Kidney (tissue), 14 donors: ENCODE results near the gene TTC27. TPM values are rescaled to one million over a fixed set of nuclear protein-coding genes. Genes with fewer than 3 reads are reported as not detected.

Source experiments
- DNase-seq, 5 donors: peaks; one replicate each; pipeline ENCODE4 v3.0.0-alpha.2; 2013 to 2020
- FAIRE-seq: peaks from 2 replicates; lab custom pipeline; 2012; peaks lifted over from hg19 to GRCh38; lab: Jason Lieb, UNC
- H3K27ac ChIP-seq, 2 donors: one replicate each; pipeline ENCODE4 v1.7.0; 2013; ENCODE audit warnings: low read depth in 2 of 2, low read length in 2 of 2, inconsistent platforms in 1 of 2
- H3K27me3 ChIP-seq: one replicate; pipeline ENCODE4 v1.7.1; 2013; ENCODE audit warnings: low read length, inconsistent platforms; ENCODE audit not compliant: control insufficient read depth, insufficient read depth
- H3K36me3 ChIP-seq, 3 donors: one replicate each; pipeline versions ENCODE4 v1.7.0 to v1.7.1; 2013; ENCODE audit warnings: low read length in 3 of 3, control low read depth in 1 of 3, inconsistent platforms in 1 of 3; ENCODE audit not compliant: insufficient read depth in 3 of 3, control insufficient read depth in 2 of 3
- H3K4me1 ChIP-seq, 3 donors: one replicate each; pipeline versions ENCODE4 v1.7.0 to v1.7.1; 2013; ENCODE audit warnings: low read length in 3 of 3, inconsistent platforms in 1 of 3, low read depth in 1 of 3; ENCODE audit not compliant: control insufficient read depth in 2 of 3, insufficient read depth in 2 of 3
- H3K4me3 ChIP-seq, 3 donors: one replicate each; pipeline versions ENCODE4 v1.7.0 to v1.8.1; 2013; ENCODE audit warnings: low read length in 3 of 3, control low read depth in 1 of 3, inconsistent platforms in 1 of 3
- H3K9ac ChIP-seq, 3 donors: one replicate each; pipeline versions ENCODE4 v1.7.0 to v1.7.1; 2013; ENCODE audit warnings: low read length in 3 of 3, control low read depth in 1 of 3, inconsistent platforms in 1 of 3
- H3K9me3 ChIP-seq, 3 donors: one replicate each; pipeline versions ENCODE4 v1.7.0 to v1.7.1; 2013; ENCODE audit warnings: low read length in 3 of 3, control low read depth in 1 of 3, inconsistent platforms in 1 of 3; ENCODE audit not compliant: control insufficient read depth in 2 of 3, insufficient read depth in 1 of 3
- CTCF ChIP-seq: IDR thresholded peaks from 3 replicates; pipeline ENCODE4 v1.5.1; 2012; ENCODE audit warnings: mild to moderate bottlenecking, moderate library complexity, borderline replicate concordance; ENCODE audit not compliant: insufficient read depth; ENCODE audit errors: extremely low read depth
- intact Hi-C: fragments of 100-400 bp; cut with DNase I; formaldehyde crosslinking; loops from one replicate; pipeline ENCODE4 v1.11.1; 2022
- polyA plus RNA-seq: library from polyadenylated mRNA; stranded (reverse); fragments of 350-450 nt; fragmentation: Illumina TruSeq; extraction: RNeasy Lipid Tissue Mini Kit (QIAGEN cat#74804); gene quantifications from one replicate; pipeline ENCODE4 v1.2.3, GENCODE V29; 2014; ENCODE audit warnings: low read depth, low replicate concordance; ENCODE audit not compliant: insufficient read depth
- total RNA-seq: library from RNA; stranded (reverse); fragmentation: NEBNext Ultra II Directional; extraction: Animal tissue kit (Norgen Biotek cat#: 25700); gene quantifications from one replicate; pipeline ENCODE4 v1.2.1, GENCODE V29; 2021
- donor health status: control.
- donor health status: control.
- donor health status: control.
- donor health status: control.
- donor health status: control.
- donor health status: DM: yes; HTN: yes; CAD: no.
- donor health status: Normal renal cell carcinoma (clear cell type).

Gene TTC27
- total and polyA plus RNA-seq, 2 donors from 2014 or later: 8.0 to 19.7 TPM

DNA sequence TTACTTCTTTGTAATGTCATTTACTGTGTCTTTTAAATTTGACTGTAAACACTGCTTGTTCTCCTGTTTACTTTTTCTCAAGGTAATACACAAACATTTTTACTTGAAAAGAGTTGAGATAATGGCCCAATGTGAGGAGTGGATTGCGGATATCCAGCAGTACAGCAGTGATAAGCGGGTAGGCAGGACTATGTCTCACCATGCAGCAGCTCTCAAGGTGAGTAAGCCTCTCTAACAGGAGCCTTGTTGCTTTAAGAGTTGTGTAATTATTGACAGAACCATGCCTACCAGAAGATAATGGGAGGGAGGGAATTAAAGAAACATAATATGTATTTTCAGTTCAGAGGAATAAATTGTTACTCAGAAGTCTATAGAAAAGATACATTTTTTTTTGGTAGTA lies 16.5 kb upstream of the TTC27 start:
- intact Hi-C loops: no loop called here
- H3K9me3 ChIP-seq: no peaks in the 10 kb centered on the region
- H3K4me3 ChIP-seq: no peak overlapping the region
- TF ChIP-seq CTCF: no peak
- FAIRE-seq (no peak), DNase-seq (no peak)
- no peak overlapping the region for H3K9ac ChIP-seq
- H3K36me3 ChIP-seq: peaks cover 0 to 29% (median 5%) of the 10 kb centered on the region in 3 donors
- H3K4me1 ChIP-seq: no peaks in the 10 kb centered on the region
- H3K27ac ChIP-seq: no peak overlapping the region
- H3K27me3 ChIP-seq: no peaks in the 10 kb centered on the region

DNA sequence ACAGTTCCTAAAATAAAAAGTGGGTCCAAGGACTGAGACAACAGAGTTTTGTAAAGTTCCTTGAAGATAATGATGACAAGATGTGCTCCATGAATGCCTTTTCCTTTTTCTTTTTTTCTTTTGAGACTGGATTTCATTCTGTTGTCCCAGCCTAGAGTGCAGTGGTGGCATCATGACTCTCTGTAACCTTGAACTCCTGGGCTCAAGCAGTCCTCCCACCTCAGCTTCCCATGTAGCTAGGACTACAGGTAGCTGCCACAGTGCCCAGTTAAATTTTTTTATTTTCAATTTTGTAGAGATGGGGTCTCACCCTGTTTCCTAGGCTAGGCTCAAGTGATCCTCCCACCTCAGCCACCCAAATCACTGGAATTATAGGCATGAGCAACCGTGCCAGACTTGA lies 16.1 kb upstream of the TTC27 start:
- no peak overlapping the region for H3K27ac ChIP-seq
- H3K36me3 ChIP-seq: peaks cover 0 to 29% (median 7%) of the 10 kb centered on the region in 3 donors
- H3K9me3 ChIP-seq: no peaks in the 10 kb centered on the region
- H3K9ac ChIP-seq: no peak overlapping the region
- H3K4me1 ChIP-seq: no peaks in the 10 kb centered on the region
- intact Hi-C loops: no loop called here
- no peak overlapping the region for H3K4me3 ChIP-seq
- TF ChIP-seq CTCF: no peak
- DNase-seq: no peak
- no peak for FAIRE-seq
- no peaks in the 10 kb centered on the region for H3K27me3 ChIP-seq

DNA sequence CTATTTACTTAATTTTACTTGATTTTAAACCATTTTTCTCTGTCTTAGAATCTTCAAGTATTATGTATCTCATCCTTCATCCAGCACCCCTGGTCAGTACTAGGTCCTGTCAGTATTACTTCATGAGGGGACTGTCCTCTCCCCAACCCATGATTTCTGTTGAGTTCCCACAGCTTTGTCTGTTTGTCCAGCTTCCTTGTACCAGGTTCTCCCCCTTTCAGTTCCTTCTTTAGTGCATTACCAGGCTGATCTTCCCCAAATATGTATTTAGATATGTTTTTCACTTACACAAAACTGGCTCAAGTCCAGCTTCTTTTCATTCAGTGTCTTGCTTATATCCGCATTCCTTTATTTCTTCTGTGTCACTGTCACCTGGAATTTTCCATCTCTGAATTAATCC lies 13.8 kb upstream of the TTC27 start:
- Histone ChIP-seq H3K9me3 (no peaks in the 10 kb centered on the region), H3K4me3 (no peak overlapping the region), H3K27me3 (no peaks in the 10 kb centered on the region), H3K36me3 (peaks cover 0 to 31% (median 12%) of the 10 kb centered on the region in 3 donors), H3K4me1 (no peaks in the 10 kb centered on the region), H3K9ac (no peak overlapping the region), H3K27ac (no peak overlapping the region)
- DNase-seq (no peak), FAIRE-seq (no peak)
- no peak for TF ChIP-seq CTCF
- intact Hi-C loops: no loop called here

- no peaks in the 10 kb centered on the region for H3K27me3 ChIP-seq
Observed at GRCh38 chr2:32617599-32618189, 10.2 kb upstream of the TTC27 start.

More at GRCh38 chr2:32617599-32618189, 10.2 kb upstream of the TTC27 start:
- H3K9me3 ChIP-seq: no peaks in the 10 kb centered on the region
- H3K9ac ChIP-seq: no peak overlapping the region
- FAIRE-seq (no peak), DNase-seq (no peak)
- H3K4me3 ChIP-seq: no peak overlapping the region
- no peak overlapping the region for H3K27ac ChIP-seq
- H3K4me1 ChIP-seq: no peaks in the 10 kb centered on the region
- no peak for TF ChIP-seq CTCF
- intact Hi-C loops: no loop called here
- peaks cover 0 to 13% (median 13%) of the 10 kb centered on the region in 3 donors for H3K36me3 ChIP-seq
